ENCODE data around the gene UACA. TPM values are rescaled to one million over a fixed set of nuclear protein-coding genes. Genes with fewer than 3 reads are reported as not detected.
A peak's percentile ranks its signal among the peaks of the same experiment; 100 is the strongest.

UACA gene
- total and polyA plus RNA-seq, 2 donors from 2014 or later = 49.6 to 92.7 TPM

GRCh38 chr15:70643106-70643782 is 120.1 kb downstream of the UACA start:
- TF ChIP-seq, protein P1, sequence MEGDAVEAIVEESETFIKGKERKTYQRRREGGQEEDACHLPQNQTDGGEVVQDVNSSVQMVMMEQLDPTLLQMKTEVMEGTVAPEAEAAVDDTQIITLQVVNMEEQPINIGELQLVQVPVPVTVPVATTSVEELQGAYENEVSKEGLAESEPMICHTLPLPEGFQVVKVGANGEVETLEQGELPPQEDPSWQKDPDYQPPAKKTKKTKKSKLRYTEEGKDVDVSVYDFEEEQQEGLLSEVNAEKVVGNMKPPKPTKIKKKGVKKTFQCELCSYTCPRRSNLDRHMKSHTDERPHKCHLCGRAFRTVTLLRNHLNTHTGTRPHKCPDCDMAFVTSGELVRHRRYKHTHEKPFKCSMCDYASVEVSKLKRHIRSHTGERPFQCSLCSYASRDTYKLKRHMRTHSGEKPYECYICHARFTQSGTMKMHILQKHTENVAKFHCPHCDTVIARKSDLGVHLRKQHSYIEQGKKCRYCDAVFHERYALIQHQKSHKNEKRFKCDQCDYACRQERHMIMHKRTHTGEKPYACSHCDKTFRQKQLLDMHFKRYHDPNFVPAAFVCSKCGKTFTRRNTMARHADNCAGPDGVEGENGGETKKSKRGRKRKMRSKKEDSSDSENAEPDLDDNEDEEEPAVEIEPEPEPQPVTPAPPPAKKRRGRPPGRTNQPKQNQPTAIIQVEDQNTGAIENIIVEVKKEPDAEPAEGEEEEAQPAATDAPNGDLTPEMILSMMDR (IDR thresholded peaks at IDR 0.05; ENCODE audit: borderline replicate concordance, extremely low read depth, insufficient read depth) = no peak
- Histone ChIP-seq H3K36me3 (ENCODE audit: control insufficient read depth in 2 of 3, insufficient read depth in 3 of 3, low read length in 3 of 3) (no peaks in the 10 kb centered on the region), H3K4me1 (ENCODE audit: control insufficient read depth in 2 of 3, insufficient read depth in 2 of 3, low read depth in 1 of 3, low read length in 3 of 3) (no peaks in the 10 kb centered on the region), H3K9ac (ENCODE audit: low read length in 3 of 3) (no peak overlapping the region), H3K4me3 (ENCODE audit: low read length in 3 of 3) (no peak overlapping the region), H3K9me3 (ENCODE audit: control insufficient read depth in 2 of 3, insufficient read depth in 1 of 3, low read length in 3 of 3) (no peaks in the 10 kb centered on the region), H3K27me3 (ENCODE audit: control insufficient read depth, insufficient read depth, low read length) (no peaks in the 10 kb centered on the region), H3K27ac (ENCODE audit: low read depth in 2 of 2, low read length in 2 of 2) (no peak overlapping the region)
- no peak for DNase-seq
- no peak for FAIRE-seq
- intact Hi-C loops (cut with DNase I) = no loop called here

DNA sequence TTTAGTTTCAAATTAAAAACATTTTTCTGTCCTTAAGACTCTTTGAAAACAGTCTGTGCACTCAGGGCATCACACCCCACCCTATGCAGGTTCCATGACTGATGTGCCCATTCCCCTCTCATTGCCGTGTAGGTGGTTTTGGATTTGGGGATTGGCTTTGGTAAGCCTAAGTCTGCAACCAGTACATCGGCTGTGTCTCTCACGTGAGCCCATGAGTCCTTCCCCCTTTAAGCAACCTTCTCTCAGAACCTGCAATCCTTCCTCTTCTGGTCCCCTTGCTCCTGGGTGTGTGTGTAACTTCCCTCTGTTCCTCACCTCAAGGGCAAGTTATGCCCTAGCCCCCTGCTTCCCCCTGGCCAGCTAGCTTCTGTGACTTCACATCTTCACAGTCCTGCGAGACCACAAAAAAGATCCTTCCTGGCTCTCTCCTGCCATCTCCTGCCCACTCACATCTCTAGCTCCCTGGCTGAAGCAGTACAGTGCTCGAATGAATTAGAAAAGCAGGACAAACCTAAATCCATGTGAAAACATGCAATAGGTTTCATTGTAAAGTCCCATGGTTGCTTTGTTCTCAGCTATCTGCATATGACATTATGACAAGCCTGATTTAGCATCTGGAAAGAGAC is 126.7 kb downstream of the UACA start:
- no peak overlapping the region for H3K27ac ChIP-seq (ENCODE audit: low read depth in 2 of 2, low read length in 2 of 2)
- no peaks in the 10 kb centered on the region for H3K27me3 ChIP-seq (ENCODE audit: control insufficient read depth, insufficient read depth, low read length)
- H3K9ac ChIP-seq (ENCODE audit: low read length in 3 of 3) = no peak overlapping the region
- TF ChIP-seq, protein P1 (IDR thresholded peaks at IDR 0.05; ENCODE audit: borderline replicate concordance, extremely low read depth, insufficient read depth) = no peak
- H3K4me1 ChIP-seq (ENCODE audit: control insufficient read depth in 2 of 3, insufficient read depth in 2 of 3, low read depth in 1 of 3, low read length in 3 of 3) = peaks cover 0 to 2% (median 0%) of the 10 kb centered on the region in 3 donors
- intact Hi-C loops (cut with DNase I) = no loop called here
- FAIRE-seq = no peak
- H3K9me3 ChIP-seq (ENCODE audit: control insufficient read depth in 2 of 3, insufficient read depth in 1 of 3, low read length in 3 of 3) = no peaks in the 10 kb centered on the region
- no peak overlapping the region for H3K4me3 ChIP-seq (ENCODE audit: low read length in 3 of 3)
- peak in 3 of 5 donors; percentile 31 to 66 (median 42) for DNase-seq
- H3K36me3 ChIP-seq (ENCODE audit: control insufficient read depth in 2 of 3, insufficient read depth in 3 of 3, low read length in 3 of 3) = no peaks in the 10 kb centered on the region

DNA sequence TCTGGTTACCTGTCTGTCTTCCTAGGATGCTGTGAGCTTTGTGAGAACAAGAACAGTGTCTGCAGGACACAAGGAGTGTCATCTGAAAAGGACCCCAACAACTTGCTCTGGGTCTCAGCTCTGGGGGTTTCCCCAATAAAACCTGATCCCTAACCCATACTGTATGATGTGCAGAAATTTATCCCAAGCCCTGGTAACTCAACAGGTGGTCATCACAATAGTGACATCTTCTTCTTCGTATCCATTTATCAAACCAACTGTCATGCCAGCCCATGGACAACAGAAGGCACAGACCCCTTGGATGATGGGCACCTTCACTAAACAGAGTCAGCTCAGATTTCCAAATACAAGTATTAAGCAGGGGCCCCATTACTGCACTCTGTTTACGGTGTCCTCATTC is 127.5 kb downstream of the UACA start:
- Histone ChIP-seq H3K4me3 (ENCODE audit: low read length in 3 of 3) (no peak overlapping the region), H3K4me1 (ENCODE audit: control insufficient read depth in 2 of 3, insufficient read depth in 2 of 3, low read depth in 1 of 3, low read length in 3 of 3) (peaks cover 0 to 2% (median 0%) of the 10 kb centered on the region in 3 donors), H3K27me3 (ENCODE audit: control insufficient read depth, insufficient read depth, low read length) (no peaks in the 10 kb centered on the region), H3K27ac (ENCODE audit: low read depth in 2 of 2, low read length in 2 of 2) (no peak overlapping the region), H3K36me3 (ENCODE audit: control insufficient read depth in 2 of 3, insufficient read depth in 3 of 3, low read length in 3 of 3) (no peaks in the 10 kb centered on the region), H3K9ac (ENCODE audit: low read length in 3 of 3) (no peak overlapping the region), H3K9me3 (ENCODE audit: control insufficient read depth in 2 of 3, insufficient read depth in 1 of 3, low read length in 3 of 3) (no peaks in the 10 kb centered on the region)
- intact Hi-C loops (cut with DNase I) = no loop called here
- no peak for FAIRE-seq
- TF ChIP-seq, protein P1 (IDR thresholded peaks at IDR 0.05; ENCODE audit: borderline replicate concordance, extremely low read depth, insufficient read depth) = no peak
- no peak for DNase-seq
